Mucosa of descending colon (tissue), 3 donors: ENCODE data around the gene RAB40A. TPM values are rescaled to one million over a fixed set of nuclear protein-coding genes. Genes with fewer than 3 reads are reported as not detected.

ENCODE experiments used
- ATAC-seq: fragments of 200-7000 bp; cut with Tn5 transposase; one replicate; pipeline ENCODE4 v1.9.1; 2020; ENCODE audit warnings: mild to moderate bottlenecking, moderate library complexity
- DNase-seq, 3 donors: peaks; one replicate each; pipeline ENCODE4 v3.0.0-alpha.2; 2020
- H3K36me3 ChIP-seq: fragments of 200-600 bp; one replicate; pipeline ENCODE4 v1.8.0; 2021; ENCODE audit warnings: low read depth, mild to moderate bottlenecking
- H3K4me1 ChIP-seq: fragments of 200-600 bp; one replicate; pipeline ENCODE4 v1.8.0; 2021; ENCODE audit warnings: low read depth, mild to moderate bottlenecking
- H3K4me3 ChIP-seq: fragments of 200-600 bp; one replicate; pipeline ENCODE4 v1.8.0; 2021; ENCODE audit warnings: mild to moderate bottlenecking
- H3K9me3 ChIP-seq: fragments of 200-600 bp; one replicate; pipeline ENCODE4 v1.8.0; 2021; ENCODE audit warnings: mild to moderate bottlenecking
- CTCF ChIP-seq: fragments of 200-600 bp; IDR thresholded peaks from one replicate; pipeline ENCODE4 v1.8.0; 2022; ENCODE audit warnings: antibody characterized with exemption, mild to moderate bottlenecking
- intact Hi-C, 2 donors: fragments of 100-400 bp; cut with DNase I in 1 of 2; cut with micrococcal nuclease in 1 of 2; formaldehyde crosslinking; loops; one replicate each; pipeline versions ENCODE4 v1.11.0 to v1.11.1; 2022; cut with DNase I, micrococcal nuclease
- total RNA-seq, 3 donors: library from RNA; stranded (reverse); fragmentation: NEBNext Ultra II Directional in 2 of 3; extraction: Animal tissue kit (Norgen Biotek cat#: 25700) in 2 of 3; gene quantifications; one replicate each; pipeline versions ENCODE4 v1.2.1 to v1.2.4, GENCODE V29; 2021 to 2023
- donor health status: DM: no; HTN: no; CAD: no; lungs with moderate emphysema.
- donor health status: DM: no; HTN: no; CAD: no.
- donor health status: DM: no; HTN: yes; CAD: no.

Gene RAB40A
- total RNA-seq, 3 donors from 2014 or later = 0.17 to 0.28 TPM; not detected in 1

- DNase-seq (no peak), ATAC-seq (no peak)
- H3K4me1 ChIP-seq = no peaks in the 10 kb centered on the region
- no peaks in the 10 kb centered on the region for H3K36me3 ChIP-seq
- TF ChIP-seq CTCF = no peak
- intact Hi-C loops = no loop called here
- H3K4me3 ChIP-seq = no peak overlapping the region
- H3K9me3 ChIP-seq = no peaks in the 10 kb centered on the region
Measured at GRCh38 chrX:103556963-103557612, 37.8 kb upstream of the RAB40A start.

- H3K4me1 ChIP-seq = no peaks in the 10 kb centered on the region
- no peaks in the 10 kb centered on the region for H3K36me3 ChIP-seq
- intact Hi-C loops = no loop called here
- no peak overlapping the region for H3K4me3 ChIP-seq
- no peak for TF ChIP-seq CTCF
- no peaks in the 10 kb centered on the region for H3K9me3 ChIP-seq
- DNase-seq = peak in 2 of 3 donors; percentile 19 to 48
- ATAC-seq = peak; percentile 55
Measured at GRCh38 chrX:103554687-103555424, 35.6 kb upstream of the RAB40A start.

- Histone ChIP-seq H3K9me3 (no peaks in the 10 kb centered on the region), H3K4me3 (no peak overlapping the region), H3K4me1 (no peaks in the 10 kb centered on the region), H3K36me3 (no peaks in the 10 kb centered on the region)
- intact Hi-C loops = no loop called here
- no peak for TF ChIP-seq CTCF
- ATAC-seq = peak; percentile 67
- DNase-seq = no peak
Measured at GRCh38 chrX:103552236-103552635, 32.9 kb upstream of the RAB40A start.

- DNase-seq = no peak
- H3K4me1 ChIP-seq = no peaks in the 10 kb centered on the region
- H3K36me3 ChIP-seq = no peaks in the 10 kb centered on the region
- H3K9me3 ChIP-seq = no peaks in the 10 kb centered on the region
- ATAC-seq = no peak
- TF ChIP-seq CTCF = no peak
- intact Hi-C loops = no loop called here
- H3K4me3 ChIP-seq = no peak overlapping the region
Measured at GRCh38 chrX:103550415-103551051, 31.2 kb upstream of the RAB40A start.

GRCh38 chrX:103549916-103550315 lies 30.6 kb upstream of the RAB40A start:
- ATAC-seq (no peak), DNase-seq (no peak)
- Histone ChIP-seq H3K4me3 (no peak overlapping the region), H3K36me3 (no peaks in the 10 kb centered on the region), H3K4me1 (no peaks in the 10 kb centered on the region), H3K9me3 (no peaks in the 10 kb centered on the region)
- TF ChIP-seq CTCF = no peak
- intact Hi-C loops = no loop called here
